A673 (cell line): ENCODE results near the gene YPEL2. TPM values are rescaled to one million over a fixed set of nuclear protein-coding genes. Genes with fewer than 3 reads are reported as not detected.

Experiments
- BruUV-seq: library from RNA; stranded (reverse); fragments of 400-500 nt; replicated peaks from 2 replicates; lab custom pipeline; 2021; lab: Mats Ljungman, UMichigan
- CTCF ChIA-PET: fragments of 300-600 bp; sonication (Branson Sonifier 250); formaldehyde crosslinking; loops from one replicate; lab custom pipeline; 2022; ENCODE audit warnings: antibody characterized with exemption; lab: Charles Lee
- POLR2A ChIA-PET: fragments of 300-600 bp; sonication (Branson Sonifier 250); formaldehyde crosslinking; loops from one replicate; lab custom pipeline; 2022; ENCODE audit warnings: antibody characterized with exemption; ENCODE audit not compliant: low non-redundant PET; lab: Charles Lee
- DNase-seq: peaks from one replicate; pipeline ENCODE4 v3.0.0-alpha.2; 2015; ENCODE audit warnings: low spot score
- H3K27ac ChIP-seq: fragments of 200-600 bp; sonication (generic); 2 replicates; pipeline ENCODE4 v1.5.1; 2016; ENCODE audit warnings: mixed run types, low read depth, mild to moderate bottlenecking, mixed read lengths, antibody characterized with exemption, low read length; ENCODE audit not compliant: poor library complexity, severe bottlenecking
- H3K27me3 ChIP-seq: fragments of 200-600 bp; sonication (generic); replicated peaks from 2 replicates; pipeline ENCODE4 v1.6.1; 2017; ENCODE audit warnings: mixed run types, low read depth, mild to moderate bottlenecking, mixed read lengths, antibody characterized with exemption, low read length; ENCODE audit not compliant: insufficient read depth, poor library complexity
- H3K36me3 ChIP-seq: fragments of 200-600 bp; sonication (generic); 2 replicates; pipeline ENCODE4 v1.6.1; 2016; ENCODE audit warnings: mixed run types, mild to moderate bottlenecking, mixed read lengths, antibody characterized with exemption, low read length; ENCODE audit not compliant: insufficient read depth, poor library complexity, severe bottlenecking
- H3K4me1 ChIP-seq: fragments of 200-600 bp; sonication (generic); 2 replicates; pipeline ENCODE4 v1.6.1; 2017; ENCODE audit warnings: mixed run types, mild to moderate bottlenecking, mixed read lengths, antibody characterized with exemption, low read length; ENCODE audit not compliant: insufficient read depth, poor library complexity, severe bottlenecking
- H3K4me3 ChIP-seq: fragments of 200-600 bp; sonication (generic); 2 replicates; pipeline ENCODE4 v1.5.1; 2016; ENCODE audit warnings: low read depth, mixed run types, mild to moderate bottlenecking, mixed read lengths, low read length; ENCODE audit not compliant: poor library complexity, severe bottlenecking
- H3K9me3 ChIP-seq: fragments of 200-600 bp; sonication (generic); 2 replicates; pipeline ENCODE4 v1.6.1; 2016; ENCODE audit warnings: mixed run types, low read depth, mild to moderate bottlenecking, mixed read lengths, antibody characterized with exemption, low read length; ENCODE audit not compliant: poor library complexity, severe bottlenecking
- CTCF ChIP-seq: fragments of 300-800, 200-600 bp; sonication (generic); conservative IDR thresholded peaks from 2 replicates; pipeline ENCODE4 v1.5.1; 2017; ENCODE audit warnings: low read depth, mild to moderate bottlenecking, antibody characterized with exemption, low read length, moderate library complexity, mixed read lengths
- EZH2 ChIP-seq: fragments of 200-600 bp; sonication (generic); IDR thresholded peaks from 2 replicates; pipeline ENCODE4 v1.6.1; 2017; ENCODE audit warnings: borderline replicate concordance, low read depth, mild to moderate bottlenecking, mixed read lengths, antibody characterized with exemption, low read length; ENCODE audit not compliant: poor library complexity, severe bottlenecking
- intact Hi-C: fragments of 100-400 bp; cut with micrococcal nuclease; formaldehyde crosslinking; loops from one replicate; pipeline ENCODE4 v1.10.0; 2022; ENCODE audit not compliant: unreplicated experiment
- total RNA-seq: library from RNA; stranded (reverse); gene quantifications from 2 replicates; pipeline ENCODE4 v1.2.3, GENCODE V29; 2021

Gene YPEL2
- total RNA-seq, 1 experiment from 2014 or later: 0.60 TPM

GRCh38 chr17:59332749-59333377 is 1.4 kb downstream of the YPEL2 start:
- ChIA-PET POLR2A (interaction anchor here (1.0 kb wide), 1 partner anchor 15 kb away, joined by 4 read pairs; no protein-coding TSS in a partner anchor), CTCF (no interaction called here)
- Histone ChIP-seq H3K9me3 (no peaks in the 10 kb centered on the region), H3K4me3 (peak overlapping the region; percentile 70), H3K27me3 (peaks cover 46% of the 10 kb centered on the region), H3K36me3 (no peaks in the 10 kb centered on the region), H3K27ac (no peak overlapping the region), H3K4me1 (peaks cover 3% of the 10 kb centered on the region)
- BruUV-seq: no TSS peak
- TF ChIP-seq EZH2 (no peak), CTCF (no peak)
- intact Hi-C loops: no loop called here
- no peak for DNase-seq

- no TSS peak for BruUV-seq
- H3K4me3 ChIP-seq: no peak overlapping the region
- H3K36me3 ChIP-seq: no peaks in the 10 kb centered on the region
- peaks cover 46% of the 10 kb centered on the region for H3K27me3 ChIP-seq
- intact Hi-C loops: no loop called here
- TF ChIP-seq CTCF (no peak), EZH2 (no peak)
- H3K27ac ChIP-seq: no peak overlapping the region
- H3K4me1 ChIP-seq: peaks cover 3% of the 10 kb centered on the region
- DNase-seq: no peak
- CTCF ChIA-PET: no interaction called here
- POLR2A ChIA-PET: no interaction called here
- H3K9me3 ChIP-seq: no peaks in the 10 kb centered on the region
Measured at GRCh38 chr17:59333836-59334235, 2.4 kb downstream of the YPEL2 start.

- Histone ChIP-seq H3K27ac (no peak overlapping the region), H3K9me3 (no peaks in the 10 kb centered on the region), H3K36me3 (no peaks in the 10 kb centered on the region), H3K4me3 (no peak overlapping the region), H3K27me3 (peaks cover 46% of the 10 kb centered on the region), H3K4me1 (peaks cover 3% of the 10 kb centered on the region)
- CTCF ChIA-PET: no interaction called here
- POLR2A ChIA-PET: no interaction called here
- no TSS peak for BruUV-seq
- TF ChIP-seq CTCF (no peak), EZH2 (no peak)
- DNase-seq: no peak
- intact Hi-C loops: no loop called here
Measured at GRCh38 chr17:59335685-59336084, 4.2 kb downstream of the YPEL2 start.
